HepG2 (cell line): ENCODE measurements around the gene PDS5B. TPM values are rescaled to one million over a fixed set of nuclear protein-coding genes. Genes with fewer than 3 reads are reported as not detected.

Experiments used
- BRCA1 ChIP-seq: sonication (generic); formaldehyde crosslinking; IDR thresholded peaks from 2 replicates; pipeline ENCODE4 v1.4.0; 2020; ENCODE audit warnings: missing genetic modification reagents
- CC2D1A ChIP-seq: sonication (generic); formaldehyde crosslinking; IDR thresholded peaks from 2 replicates; pipeline ENCODE4 v1.8.1; 2023; ENCODE audit warnings: mild to moderate bottlenecking, missing genetic modification reagents
- CHD4 ChIP-seq: fragments of 200-600 bp; sonication (generic); IDR thresholded peaks from 2 replicates; pipeline ENCODE4 v1.7.0; 2017; ENCODE audit warnings: mild to moderate bottlenecking, low read length, borderline replicate concordance
- EEA1 ChIP-seq: sonication (generic); formaldehyde crosslinking; IDR thresholded peaks from 2 replicates; pipeline ENCODE4 v1.5.1; 2020; ENCODE audit warnings: mild to moderate bottlenecking, missing genetic modification reagents, borderline replicate concordance
- ELF3 ChIP-seq: IDR thresholded peaks from 2 replicates; pipeline ENCODE4 v1.6.1; 2016; ENCODE audit warnings: missing genetic modification reagents, missing compliant biosample characterization
- HMG20A ChIP-seq: IDR thresholded peaks from 2 replicates; pipeline ENCODE4 v1.6.1; 2016; ENCODE audit warnings: borderline replicate concordance
- JDP2 ChIP-seq: sonication (generic); formaldehyde crosslinking; IDR thresholded peaks from 2 replicates; pipeline ENCODE4 v1.8.1; 2022; ENCODE audit warnings: missing genetic modification reagents, borderline replicate concordance
- KLF9 ChIP-seq: IDR thresholded peaks from 2 replicates; pipeline ENCODE4 v1.6.1; 2016; ENCODE audit warnings: low read depth
- PHF8 ChIP-seq: sonication (generic); formaldehyde crosslinking; IDR thresholded peaks from 2 replicates; pipeline ENCODE4 v1.5.0; 2020; ENCODE audit warnings: missing genetic modification reagents
- YY1 ChIP-seq: IDR thresholded peaks from 2 replicates; pipeline ENCODE4 v1.6.1; 2011; ENCODE audit warnings: low read length, low read depth, moderate library complexity, mild to moderate bottlenecking; ENCODE audit not compliant: insufficient read depth, insufficient replicate concordance
- ZFP36 ChIP-seq: fragments of 150-350 bp; IDR thresholded peaks from 2 replicates; pipeline ENCODE4 v1.6.1; 2018; ENCODE audit warnings: borderline replicate concordance, low read length, low read depth; ENCODE audit not compliant: partially characterized antibody
- ZNF549 ChIP-seq: sonication (generic); formaldehyde crosslinking; IDR thresholded peaks from 2 replicates; pipeline ENCODE4 v1.5.0; 2020; ENCODE audit warnings: missing genetic modification reagents
- ZNF598 ChIP-seq: sonication (generic); formaldehyde crosslinking; IDR thresholded peaks from 2 replicates; pipeline ENCODE4 v1.5.1; 2020; ENCODE audit warnings: mild to moderate bottlenecking, missing genetic modification reagents, borderline replicate concordance
- ZNF674 ChIP-seq: sonication (generic); formaldehyde crosslinking; IDR thresholded peaks from 2 replicates; pipeline ENCODE4 v1.5.0; 2020; ENCODE audit warnings: low read depth, mild to moderate bottlenecking, missing genetic modification reagents
- ZNF746 ChIP-seq: sonication (generic); formaldehyde crosslinking; IDR thresholded peaks from 2 replicates; pipeline ENCODE4 v1.8.0; 2022; ENCODE audit warnings: mild to moderate bottlenecking, missing genetic modification reagents
- polyA plus RNA-seq, 8 experiments: library from polyadenylated mRNA; depleted of rRNA in 3 of 8; stranded (reverse) in 7 of 8; unstranded in 1 of 8; fragments of >200 nt; fragmentation: Illumina TruSeq in 4 of 8; extraction: Trizol in 4 of 8; gene quantifications; 2 replicates each; pipeline versions ENCODE4 v1.2.1 to v1.2.3, GENCODE V29; 2011 to 2016; ENCODE audit warnings: low read depth in 4 of 8, missing spikeins in 1 of 8, mixed read lengths in 1 of 8; ENCODE audit not compliant: insufficient read depth in 1 of 8
- total RNA-seq, 5 experiments: library from RNA; depleted of rRNA; stranded (reverse); fragments of >200 nt; fragmentation: Illumina TruSeq; extraction: Trizol; gene quantifications; 2 replicates each; pipeline ENCODE4 v1.2.3, GENCODE V29; 2016; ENCODE audit warnings: low read depth in 1 of 5
- TF ChIP-seq, protein P1 (sequence below): sonication (generic); formaldehyde crosslinking; IDR thresholded peaks from 2 replicates; pipeline ENCODE4 v1.5.0; 2020; ENCODE audit warnings: missing genetic modification reagents
- TF ChIP-seq, protein P2 (sequence below): sonication (generic); formaldehyde crosslinking; IDR thresholded peaks from 2 replicates; pipeline ENCODE4 v1.4.0; 2020; ENCODE audit warnings: missing genetic modification reagents
- TF ChIP-seq, protein P3 (sequence below): sonication (generic); formaldehyde crosslinking; IDR thresholded peaks from 2 replicates; pipeline ENCODE4 v1.4.0; 2020; ENCODE audit warnings: missing genetic modification reagents
- TF ChIP-seq, protein P4 (sequence below): IDR thresholded peaks from 2 replicates; pipeline ENCODE4 v1.6.1; 2016; ENCODE audit warnings: mild to moderate bottlenecking, missing biosample characterization, missing genetic modification reagents
- TF ChIP-seq, protein P5 (sequence below): sonication (generic); formaldehyde crosslinking; IDR thresholded peaks from 2 replicates; pipeline ENCODE4 v1.4.0; 2020; ENCODE audit warnings: mild to moderate bottlenecking, missing genetic modification reagents

Gene PDS5B
- total and polyA plus RNA-seq, 2 of the 13 experiments (the other 11 are each of a cell fraction or from before 2014, with no cell fraction given) = 5.8 to 24.6 TPM

DNA sequence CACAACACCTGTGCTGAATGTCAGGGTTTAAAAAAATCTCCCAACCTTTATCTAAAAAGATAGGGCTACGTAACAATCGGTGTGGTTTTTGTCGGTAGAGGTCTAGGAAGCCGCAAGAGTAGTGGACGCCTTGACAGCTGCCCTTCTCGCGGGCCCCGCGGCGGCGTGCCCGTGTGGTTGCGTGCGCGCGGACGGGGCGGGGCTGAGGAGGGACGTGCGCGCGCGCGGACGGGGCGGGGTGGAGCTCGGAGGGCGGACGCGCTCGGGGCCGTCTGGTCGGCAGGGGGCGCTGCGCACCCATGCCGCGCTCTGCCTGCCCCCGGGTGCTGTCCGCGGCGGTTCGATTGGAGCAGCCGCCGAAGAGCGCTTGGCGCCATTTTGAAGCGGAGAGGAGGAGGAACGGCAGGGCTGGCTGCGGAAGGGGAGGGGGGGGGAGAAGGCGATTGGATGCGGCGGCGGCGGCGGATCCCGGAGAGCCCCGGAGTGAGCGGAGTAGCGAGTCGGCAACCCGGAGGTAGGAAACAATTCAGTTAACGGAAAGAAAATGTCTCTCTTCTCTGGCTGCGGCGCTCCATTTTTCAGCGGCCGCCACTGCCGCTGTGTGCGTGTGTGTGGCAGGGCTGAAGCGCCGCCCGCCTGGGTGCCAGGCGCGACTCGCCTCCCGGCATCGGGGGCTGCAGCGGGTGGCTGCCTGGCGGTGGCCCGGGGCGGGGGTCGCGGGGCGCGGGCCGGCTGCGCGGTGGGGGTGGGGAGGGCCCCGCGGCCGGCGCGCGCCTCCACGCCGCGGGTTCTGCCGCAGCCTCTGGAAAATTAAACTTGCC lies at the start of gene PDS5B (continued):
- no peak for TF ChIP-seq CHD4
- TF ChIP-seq BRCA1 (CRISPR knock-in tag) = no peak
- TF ChIP-seq, protein P1, sequence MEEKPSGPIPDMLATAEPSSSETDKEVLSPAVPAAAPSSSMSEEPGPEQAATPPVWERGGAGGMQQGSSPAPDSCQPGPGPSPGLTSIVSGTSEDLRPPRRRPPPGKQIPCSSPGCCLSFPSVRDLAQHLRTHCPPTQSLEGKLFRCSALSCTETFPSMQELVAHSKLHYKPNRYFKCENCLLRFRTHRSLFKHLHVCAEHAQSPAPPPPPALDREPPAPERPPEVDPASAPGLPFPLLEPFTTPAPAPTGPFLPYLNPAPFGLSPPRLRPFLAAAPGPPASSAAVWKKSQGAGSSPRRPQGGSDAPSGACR (CRISPR knock-in tag) = 0 out of 2 replicates have a peak, but pooled peaks have one; percentile 42
- TF ChIP-seq KLF9 = no peak
- no peak for TF ChIP-seq ZFP36
- TF ChIP-seq, protein P2, sequence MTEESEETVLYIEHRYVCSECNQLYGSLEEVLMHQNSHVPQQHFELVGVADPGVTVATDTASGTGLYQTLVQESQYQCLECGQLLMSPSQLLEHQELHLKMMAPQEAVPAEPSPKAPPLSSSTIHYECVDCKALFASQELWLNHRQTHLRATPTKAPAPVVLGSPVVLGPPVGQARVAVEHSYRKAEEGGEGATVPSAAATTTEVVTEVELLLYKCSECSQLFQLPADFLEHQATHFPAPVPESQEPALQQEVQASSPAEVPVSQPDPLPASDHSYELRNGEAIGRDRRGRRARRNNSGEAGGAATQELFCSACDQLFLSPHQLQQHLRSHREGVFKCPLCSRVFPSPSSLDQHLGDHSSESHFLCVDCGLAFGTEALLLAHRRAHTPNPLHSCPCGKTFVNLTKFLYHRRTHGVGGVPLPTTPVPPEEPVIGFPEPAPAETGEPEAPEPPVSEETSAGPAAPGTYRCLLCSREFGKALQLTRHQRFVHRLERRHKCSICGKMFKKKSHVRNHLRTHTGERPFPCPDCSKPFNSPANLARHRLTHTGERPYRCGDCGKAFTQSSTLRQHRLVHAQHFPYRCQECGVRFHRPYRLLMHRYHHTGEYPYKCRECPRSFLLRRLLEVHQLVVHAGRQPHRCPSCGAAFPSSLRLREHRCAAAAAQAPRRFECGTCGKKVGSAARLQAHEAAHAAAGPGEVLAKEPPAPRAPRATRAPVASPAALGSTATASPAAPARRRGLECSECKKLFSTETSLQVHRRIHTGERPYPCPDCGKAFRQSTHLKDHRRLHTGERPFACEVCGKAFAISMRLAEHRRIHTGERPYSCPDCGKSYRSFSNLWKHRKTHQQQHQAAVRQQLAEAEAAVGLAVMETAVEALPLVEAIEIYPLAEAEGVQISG (CRISPR knock-in tag) = peak; percentile 64
- TF ChIP-seq ELF3 (CRISPR knock-in tag) = peak; percentile 37
- TF ChIP-seq ZNF598 = no peak
- TF ChIP-seq, protein P3, sequence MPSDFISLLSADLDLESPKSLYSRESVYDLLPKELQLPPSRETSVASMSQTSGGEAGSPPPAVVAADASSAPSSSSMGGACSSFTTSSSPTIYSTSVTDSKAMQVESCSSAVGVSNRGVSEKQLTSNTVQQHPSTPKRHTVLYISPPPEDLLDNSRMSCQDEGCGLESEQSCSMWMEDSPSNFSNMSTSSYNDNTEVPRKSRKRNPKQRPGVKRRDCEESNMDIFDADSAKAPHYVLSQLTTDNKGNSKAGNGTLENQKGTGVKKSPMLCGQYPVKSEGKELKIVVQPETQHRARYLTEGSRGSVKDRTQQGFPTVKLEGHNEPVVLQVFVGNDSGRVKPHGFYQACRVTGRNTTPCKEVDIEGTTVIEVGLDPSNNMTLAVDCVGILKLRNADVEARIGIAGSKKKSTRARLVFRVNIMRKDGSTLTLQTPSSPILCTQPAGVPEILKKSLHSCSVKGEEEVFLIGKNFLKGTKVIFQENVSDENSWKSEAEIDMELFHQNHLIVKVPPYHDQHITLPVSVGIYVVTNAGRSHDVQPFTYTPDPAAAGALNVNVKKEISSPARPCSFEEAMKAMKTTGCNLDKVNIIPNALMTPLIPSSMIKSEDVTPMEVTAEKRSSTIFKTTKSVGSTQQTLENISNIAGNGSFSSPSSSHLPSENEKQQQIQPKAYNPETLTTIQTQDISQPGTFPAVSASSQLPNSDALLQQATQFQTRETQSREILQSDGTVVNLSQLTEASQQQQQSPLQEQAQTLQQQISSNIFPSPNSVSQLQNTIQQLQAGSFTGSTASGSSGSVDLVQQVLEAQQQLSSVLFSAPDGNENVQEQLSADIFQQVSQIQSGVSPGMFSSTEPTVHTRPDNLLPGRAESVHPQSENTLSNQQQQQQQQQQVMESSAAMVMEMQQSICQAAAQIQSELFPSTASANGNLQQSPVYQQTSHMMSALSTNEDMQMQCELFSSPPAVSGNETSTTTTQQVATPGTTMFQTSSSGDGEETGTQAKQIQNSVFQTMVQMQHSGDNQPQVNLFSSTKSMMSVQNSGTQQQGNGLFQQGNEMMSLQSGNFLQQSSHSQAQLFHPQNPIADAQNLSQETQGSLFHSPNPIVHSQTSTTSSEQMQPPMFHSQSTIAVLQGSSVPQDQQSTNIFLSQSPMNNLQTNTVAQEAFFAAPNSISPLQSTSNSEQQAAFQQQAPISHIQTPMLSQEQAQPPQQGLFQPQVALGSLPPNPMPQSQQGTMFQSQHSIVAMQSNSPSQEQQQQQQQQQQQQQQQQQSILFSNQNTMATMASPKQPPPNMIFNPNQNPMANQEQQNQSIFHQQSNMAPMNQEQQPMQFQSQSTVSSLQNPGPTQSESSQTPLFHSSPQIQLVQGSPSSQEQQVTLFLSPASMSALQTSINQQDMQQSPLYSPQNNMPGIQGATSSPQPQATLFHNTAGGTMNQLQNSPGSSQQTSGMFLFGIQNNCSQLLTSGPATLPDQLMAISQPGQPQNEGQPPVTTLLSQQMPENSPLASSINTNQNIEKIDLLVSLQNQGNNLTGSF (CRISPR knock-in tag) = no peak
- no peak for TF ChIP-seq ZNF746
- TF ChIP-seq YY1 = peak; percentile 96
- TF ChIP-seq HMG20A (CRISPR knock-in tag) = no peak
- TF ChIP-seq, protein P4, sequence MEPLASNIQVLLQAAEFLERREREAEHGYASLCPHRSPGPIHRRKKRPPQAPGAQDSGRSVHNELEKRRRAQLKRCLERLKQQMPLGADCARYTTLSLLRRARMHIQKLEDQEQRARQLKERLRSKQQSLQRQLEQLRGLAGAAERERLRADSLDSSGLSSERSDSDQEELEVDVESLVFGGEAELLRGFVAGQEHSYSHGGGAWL (CRISPR knock-in tag) = no peak
- no peak for TF ChIP-seq JDP2
- TF ChIP-seq ZNF549 (CRISPR knock-in tag) = no peak
- no peak for TF ChIP-seq ZNF674 (CRISPR knock-in tag)
- TF ChIP-seq, protein P5, sequence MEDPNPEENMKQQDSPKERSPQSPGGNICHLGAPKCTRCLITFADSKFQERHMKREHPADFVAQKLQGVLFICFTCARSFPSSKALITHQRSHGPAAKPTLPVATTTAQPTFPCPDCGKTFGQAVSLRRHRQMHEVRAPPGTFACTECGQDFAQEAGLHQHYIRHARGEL = no peak
- TF ChIP-seq CC2D1A = no peak
- TF ChIP-seq PHF8 (CRISPR knock-in tag) = peak; percentile 39
- no peak for TF ChIP-seq EEA1
